Body of pancreas (tissue), 4 donors: ENCODE results near the gene NEDD4L.

Experiments
- POLR2A ChIP-seq, 3 donors: fragments of 450-650 bp; IDR thresholded peaks; one replicate each; pipeline ENCODE4 v1.6.1; 2016; ENCODE audit warnings: antibody characterized with exemption in 3 of 3, mild to moderate bottlenecking in 2 of 3
- TF ChIP-seq, protein P1 (sequence below), 7 experiments: fragments of 450-650 bp in 4 of 7; fragments of 200-600 bp in 3 of 7; sonication (generic) in 3 of 7; IDR thresholded peaks; one replicate each; pipeline ENCODE4 v1.5.1; 2016 to 2019; ENCODE audit warnings: antibody characterized with exemption in 7 of 7

DNA sequence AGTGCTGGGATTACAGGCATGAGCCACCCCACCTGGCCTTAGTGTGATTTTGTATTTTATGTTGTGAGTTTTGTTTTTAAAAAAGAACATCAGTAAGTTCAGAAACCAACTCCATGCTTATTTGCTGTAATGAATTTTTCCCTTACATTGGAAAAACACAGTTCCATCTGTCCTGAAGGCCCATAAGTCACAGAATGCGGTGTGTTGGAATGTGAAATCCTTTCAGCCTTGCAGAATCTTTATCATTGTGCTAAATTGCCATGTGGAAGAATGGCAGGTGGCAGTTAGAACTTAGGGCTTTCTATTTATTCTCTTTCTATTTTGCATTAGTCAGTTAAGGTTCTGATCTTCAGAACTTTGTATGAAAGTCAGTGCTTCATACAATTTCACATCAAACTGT, 52.6 kb downstream of the NEDD4L start:
- TF ChIP-seq, protein P1, sequence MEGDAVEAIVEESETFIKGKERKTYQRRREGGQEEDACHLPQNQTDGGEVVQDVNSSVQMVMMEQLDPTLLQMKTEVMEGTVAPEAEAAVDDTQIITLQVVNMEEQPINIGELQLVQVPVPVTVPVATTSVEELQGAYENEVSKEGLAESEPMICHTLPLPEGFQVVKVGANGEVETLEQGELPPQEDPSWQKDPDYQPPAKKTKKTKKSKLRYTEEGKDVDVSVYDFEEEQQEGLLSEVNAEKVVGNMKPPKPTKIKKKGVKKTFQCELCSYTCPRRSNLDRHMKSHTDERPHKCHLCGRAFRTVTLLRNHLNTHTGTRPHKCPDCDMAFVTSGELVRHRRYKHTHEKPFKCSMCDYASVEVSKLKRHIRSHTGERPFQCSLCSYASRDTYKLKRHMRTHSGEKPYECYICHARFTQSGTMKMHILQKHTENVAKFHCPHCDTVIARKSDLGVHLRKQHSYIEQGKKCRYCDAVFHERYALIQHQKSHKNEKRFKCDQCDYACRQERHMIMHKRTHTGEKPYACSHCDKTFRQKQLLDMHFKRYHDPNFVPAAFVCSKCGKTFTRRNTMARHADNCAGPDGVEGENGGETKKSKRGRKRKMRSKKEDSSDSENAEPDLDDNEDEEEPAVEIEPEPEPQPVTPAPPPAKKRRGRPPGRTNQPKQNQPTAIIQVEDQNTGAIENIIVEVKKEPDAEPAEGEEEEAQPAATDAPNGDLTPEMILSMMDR (IDR thresholded peaks at IDR 0.05) = no peak
- TF ChIP-seq POLR2A (IDR thresholded peaks at IDR 0.05) = no peak
